ENCODE data around the gene MDFIC2. TPM values are rescaled to one million over a fixed set of nuclear protein-coding genes. Genes with fewer than 3 reads are reported as not detected.
"Not testable (repeated sequence)": the region's sequence is repeated elsewhere in the genome, so short reads cannot be mapped to it uniquely, and the experiment has no call there.

MDFIC2 gene
- total RNA-seq, 8 experiments from 2014 or later = not detected

DNA sequence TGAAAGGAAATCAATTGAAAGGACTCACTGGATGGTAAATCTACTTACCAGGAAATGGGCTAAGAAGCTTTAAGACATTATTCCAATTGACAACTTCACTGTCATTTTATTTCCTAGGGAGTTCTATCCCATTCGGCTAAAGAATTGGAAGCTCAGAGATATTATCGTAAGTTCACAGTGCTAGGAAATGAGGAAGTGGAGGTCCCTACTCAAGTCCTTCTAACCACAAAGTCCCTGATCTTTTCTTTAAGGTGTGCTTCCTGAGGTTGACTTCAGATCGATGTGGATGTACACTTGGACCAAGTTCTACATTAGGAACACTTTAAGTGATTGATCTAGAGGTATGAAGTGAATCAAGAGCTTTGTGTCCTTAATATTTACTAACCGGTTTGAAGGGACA lies 63.6 kb downstream of the MDFIC2 start:
- in situ Hi-C loops (cut with MboI; ENCODE audit: low pct_unique_long_range_greater_than_20kb in 2 of 9, low sequenced_read_pairs in 9 of 9, unreplicated experiment in 9 of 9) = no loop called here
- Histone ChIP-seq H3K4me1 (replicated peaks in 1 of 2) (peaks cover 0 to 15% of the 10 kb centered on the region in 2 donors), H3K4me3 (no peak overlapping the region), H3K27ac (no peak overlapping the region)
- ATAC-seq (replicated peaks in 6 of 8) = no peak
- WGBS, 10 experiments = 50 to 100% (median 100%) methylated on average over 1 to 4 of the region's 4 CpGs; no CpG with 5 or more reads in 1 of the 10 experiments

DNA sequence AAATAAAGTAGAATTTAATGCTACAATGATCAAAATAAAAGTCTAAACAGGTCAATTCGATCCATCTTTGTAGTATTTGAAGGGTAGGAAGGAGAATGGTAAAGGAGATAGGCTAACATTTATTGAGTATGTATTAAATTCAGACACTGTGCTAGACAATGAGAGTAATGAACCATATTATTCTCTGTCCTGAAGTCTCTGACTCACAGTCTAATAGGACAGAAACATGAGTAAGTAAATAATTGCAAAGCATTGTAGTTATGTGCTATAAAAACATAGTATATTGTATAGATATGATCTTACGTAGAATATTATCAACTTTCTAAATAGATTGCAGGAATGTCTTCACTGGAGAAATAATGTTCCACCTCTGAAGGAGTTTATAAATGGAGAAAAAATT lies 64.5 kb downstream of the MDFIC2 start:
- Histone ChIP-seq H3K27ac (no peak overlapping the region), H3K4me3 (no peak overlapping the region), H3K4me1 (replicated peaks in 1 of 2) (peaks cover 0 to 23% of the 10 kb centered on the region in 2 donors)
- WGBS, 10 experiments = 6 to 94% (median 71%) methylated on average over 2 of the region's 2 CpGs
- no peak for ATAC-seq (replicated peaks in 6 of 8)
- in situ Hi-C loops (cut with MboI; ENCODE audit: low pct_unique_long_range_greater_than_20kb in 2 of 9, low sequenced_read_pairs in 9 of 9, unreplicated experiment in 9 of 9) = no loop called here

DNA sequence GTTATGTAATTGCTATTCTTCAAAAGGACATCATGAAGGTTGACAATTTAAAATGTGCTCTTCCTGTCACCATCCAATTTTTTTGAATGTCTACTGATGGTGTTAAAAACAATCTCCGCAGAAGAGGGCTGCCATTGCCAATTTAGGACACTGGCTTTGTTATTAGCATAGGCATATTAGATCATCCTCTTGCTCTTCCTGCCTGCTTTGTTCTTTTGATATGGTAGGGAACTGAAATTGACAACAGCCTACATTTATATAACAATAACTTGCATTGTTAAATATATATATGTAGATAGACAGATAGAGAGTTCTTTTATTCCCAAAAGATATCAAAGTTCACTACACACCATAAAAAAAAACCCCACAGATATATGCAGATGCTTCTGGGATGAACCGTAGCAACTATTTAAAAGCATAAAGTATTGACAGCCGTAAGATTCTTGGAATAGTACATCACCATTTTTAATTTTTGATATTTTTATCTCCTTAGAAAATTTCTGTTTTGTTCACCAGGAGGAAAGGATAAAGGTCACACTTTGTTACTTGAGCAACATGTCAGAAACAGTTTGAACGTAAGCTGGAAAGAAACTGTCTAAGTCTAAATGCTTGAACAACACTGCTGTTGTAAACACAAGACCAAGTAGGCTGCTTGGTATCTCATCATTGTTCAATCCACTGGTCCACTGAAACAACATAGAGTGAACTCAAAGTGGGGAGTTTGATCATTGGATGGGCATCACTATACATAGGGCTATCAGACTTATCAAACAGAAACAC lies 66.5 kb downstream of the MDFIC2 start:
- WGBS, 10 experiments = 6 to 86% (median 64%) methylated on average over 1 to 4 of the region's 4 CpGs
- H3K4me3 ChIP-seq = no peak overlapping the region
- no peak overlapping the region for H3K27ac ChIP-seq

DNA sequence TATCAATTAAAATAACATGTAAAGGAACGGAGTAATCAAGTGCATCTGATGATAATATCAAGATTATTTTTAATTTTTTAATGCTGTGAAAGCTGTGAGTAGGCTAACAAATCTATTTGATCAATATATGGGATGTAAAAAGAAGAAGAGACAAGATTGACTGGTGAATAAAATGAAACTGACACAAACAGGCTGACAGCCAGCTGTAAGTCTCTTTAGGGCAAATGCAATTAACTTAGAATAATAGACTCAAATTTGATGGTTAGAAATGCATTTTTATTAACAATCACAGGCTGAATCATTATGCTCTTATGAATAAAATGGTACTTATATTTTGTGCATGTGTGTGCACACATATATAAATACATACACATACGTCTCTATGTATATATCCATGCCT lies 68.0 kb downstream of the MDFIC2 start:
- in situ Hi-C loops (cut with MboI; ENCODE audit: low pct_unique_long_range_greater_than_20kb in 2 of 9, low sequenced_read_pairs in 9 of 9, unreplicated experiment in 9 of 9) = no loop called here
- WGBS, 10 experiments = 29 to 100% (median 73%) methylated on average over 1 to 2 of the region's 2 CpGs
- no peak overlapping the region for H3K27ac ChIP-seq
- ATAC-seq (replicated peaks in 6 of 8) = no peak
- H3K4me3 ChIP-seq = no peak overlapping the region
- H3K4me1 ChIP-seq (replicated peaks in 1 of 2) = peaks cover 0 to 23% of the 10 kb centered on the region in 2 donors

More for the DNA sequence above, 66.5 kb downstream of the MDFIC2 start:
- ATAC-seq (replicated peaks in 6 of 8) = peak in 1 of 8 experiments; percentile 27
- H3K4me1 ChIP-seq (replicated peaks in 1 of 2) = peaks cover 0 to 23% of the 10 kb centered on the region in 2 donors
- in situ Hi-C loops (cut with MboI; ENCODE audit: low pct_unique_long_range_greater_than_20kb in 2 of 9, low sequenced_read_pairs in 9 of 9, unreplicated experiment in 9 of 9) = no loop called here

DNA sequence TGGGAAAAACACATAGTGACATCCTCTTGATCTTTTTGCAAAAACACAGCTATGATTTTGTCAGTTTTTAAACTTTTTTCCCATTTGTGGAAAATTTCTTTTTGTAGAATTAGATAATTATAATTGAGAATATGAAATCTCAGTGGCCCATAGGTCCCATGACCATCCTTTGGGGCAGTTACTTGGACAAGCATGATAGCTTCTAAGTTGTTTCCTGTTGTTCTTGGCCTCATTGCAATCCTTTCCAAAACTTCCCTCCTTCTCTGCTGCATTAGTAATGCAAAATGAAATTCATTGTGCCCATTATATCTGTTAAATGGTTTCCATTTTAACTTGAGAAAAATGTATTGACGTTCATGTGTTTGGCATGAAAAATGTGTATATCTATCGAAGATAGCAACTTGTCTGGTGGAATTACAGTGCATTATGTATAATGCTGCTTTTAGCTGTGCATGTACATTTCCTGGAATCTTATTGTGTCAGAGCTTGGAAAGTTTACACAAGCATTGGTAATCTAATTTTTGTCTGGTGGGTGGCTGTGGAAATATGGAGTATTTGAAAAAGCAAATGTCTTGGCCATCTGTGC lies 70.0 kb downstream of the MDFIC2 start:
- WGBS, 10 experiments = 36 to 90% (median 67%) methylated on average over 1 to 2 of the region's 2 CpGs; no CpG with 5 or more reads in 2 of the 10 experiments
- Histone ChIP-seq H3K4me3 (no peak overlapping the region), H3K27ac (no peak overlapping the region), H3K4me1 (replicated peaks in 1 of 2) (peaks cover 0 to 23% of the 10 kb centered on the region in 2 donors)
- in situ Hi-C loops (cut with MboI; ENCODE audit: low pct_unique_long_range_greater_than_20kb in 2 of 9, low sequenced_read_pairs in 9 of 9, unreplicated experiment in 9 of 9) = no loop called here
- ATAC-seq (replicated peaks in 6 of 8) = peak in 1 of 8 experiments; percentile 67

DNA sequence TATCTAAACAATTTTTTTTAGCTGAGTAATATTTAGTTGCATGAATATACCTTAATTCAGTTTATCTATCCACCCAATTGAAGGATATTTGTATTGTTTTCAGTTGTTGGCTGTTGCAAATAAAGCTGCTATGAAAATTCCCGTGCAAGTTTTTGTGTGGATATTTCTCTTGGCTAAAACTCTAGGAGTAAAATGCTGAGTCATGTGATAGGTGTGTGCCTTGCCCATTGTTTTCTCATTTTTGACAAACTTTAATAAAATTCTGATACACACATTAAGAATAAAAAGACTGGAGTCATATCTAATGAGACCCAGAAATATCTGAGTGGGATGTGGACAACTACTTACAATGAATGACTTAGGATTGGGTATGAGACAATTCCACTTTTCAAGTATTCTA lies 78.6 kb downstream of the MDFIC2 start:
- no peak for ATAC-seq (replicated peaks in 6 of 8)
- Histone ChIP-seq H3K4me1 (replicated peaks in 1 of 2) (peaks cover 0 to 9% of the 10 kb centered on the region in 2 donors), H3K4me3 (no peak overlapping the region), H3K27ac (no peak overlapping the region)
- in situ Hi-C loops (cut with MboI; ENCODE audit: low pct_unique_long_range_greater_than_20kb in 2 of 9, low sequenced_read_pairs in 9 of 9, unreplicated experiment in 9 of 9) = no loop called here
- WGBS, 10 experiments = 29 to 100% (median 85%) methylated on average over 1 of the region's 1 CpG; no CpG with 5 or more reads in 5 of the 10 experiments

DNA sequence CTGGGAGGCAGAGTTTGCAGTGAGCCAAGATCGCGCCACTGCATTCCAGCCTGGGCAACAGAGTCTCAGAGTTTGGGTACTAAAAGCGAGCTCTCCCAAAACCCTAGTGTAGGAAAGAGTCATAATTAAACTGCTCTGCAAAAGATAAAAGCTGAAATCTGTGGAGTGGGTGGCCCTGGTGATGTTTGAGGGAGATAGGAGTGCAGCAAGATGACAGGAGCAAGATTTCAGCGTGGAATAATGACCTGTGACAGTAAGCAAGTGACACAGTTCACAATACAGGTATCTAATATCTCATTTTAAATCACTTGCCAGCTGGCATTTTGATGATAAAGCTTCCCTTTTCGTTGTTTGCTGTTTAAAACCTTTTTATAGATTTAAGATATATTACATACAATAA lies 79.3 kb downstream of the MDFIC2 start:
- peaks cover 0 to 9% of the 10 kb centered on the region in 2 donors for H3K4me1 ChIP-seq (replicated peaks in 1 of 2)
- H3K27ac ChIP-seq = no peak overlapping the region
- 17 to 100% (median 79%) methylated on average over 1 to 4 of the region's 5 CpGs; no CpG with 5 or more reads in 1 of the 10 experiments for WGBS, 10 experiments
- no peak for ATAC-seq (replicated peaks in 6 of 8)
- no peak overlapping the region for H3K4me3 ChIP-seq
- in situ Hi-C loops (cut with MboI; ENCODE audit: low pct_unique_long_range_greater_than_20kb in 2 of 9, low sequenced_read_pairs in 9 of 9, unreplicated experiment in 9 of 9) = no loop called here

DNA sequence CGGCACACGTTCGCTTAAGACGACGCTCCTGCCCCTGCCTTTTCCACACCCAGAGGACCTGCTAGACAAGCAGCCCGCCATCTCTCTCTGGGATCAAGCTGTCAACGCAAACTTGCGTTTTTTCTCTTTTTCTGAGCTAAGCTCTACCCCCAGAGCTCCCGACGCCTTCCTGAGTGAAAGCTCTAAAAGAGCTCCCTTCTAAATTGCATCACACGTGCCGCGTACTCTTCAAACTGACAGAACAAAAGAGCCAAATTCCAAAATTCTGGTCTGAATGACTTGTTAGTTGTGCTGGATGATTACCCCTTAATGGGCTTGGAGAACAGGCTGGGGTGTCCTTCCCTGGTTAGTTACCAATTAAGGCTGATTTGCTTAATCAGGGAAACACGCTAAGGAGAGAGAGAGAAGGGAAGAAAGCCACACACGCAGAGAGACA lies 81.2 kb downstream of the MDFIC2 start:
- in situ Hi-C loops (cut with MboI; ENCODE audit: low pct_unique_long_range_greater_than_20kb in 2 of 9, low sequenced_read_pairs in 9 of 9, unreplicated experiment in 9 of 9) = no loop called here
- 36 to 92% (median 77%) methylated on average over 3 to 13 of the region's 15 CpGs; no CpG with 5 or more reads in 2 of the 10 experiments for WGBS, 10 experiments
- Histone ChIP-seq H3K4me3 (no peak overlapping the region), H3K4me1 (replicated peaks in 1 of 2) (peaks cover 0 to 9% of the 10 kb centered on the region in 2 donors), H3K27ac (no peak overlapping the region)
- no peak for ATAC-seq (replicated peaks in 6 of 8)

DNA sequence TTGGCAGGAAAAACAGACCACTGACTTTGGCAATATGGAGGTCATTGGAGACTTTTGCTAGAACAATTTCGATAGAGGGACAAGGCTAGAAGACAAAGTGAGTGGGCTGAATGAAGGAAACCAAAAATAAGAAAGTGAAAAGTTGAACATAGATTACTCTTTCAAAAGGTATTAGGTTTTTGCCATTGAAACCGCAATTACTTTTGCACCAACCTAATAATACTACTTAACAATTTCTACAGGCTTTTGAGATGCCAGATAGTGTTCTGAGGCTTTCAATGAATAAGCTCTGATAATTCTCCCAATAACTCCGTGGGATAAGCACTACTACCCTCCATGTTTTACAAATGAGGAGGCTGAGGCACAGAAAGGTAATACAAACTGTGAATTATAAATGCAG lies 85.0 kb downstream of the MDFIC2 start:
- WGBS, 10 experiments = 3 to 100% (median 83%) methylated on average over 1 to 3 of the region's 3 CpGs; no CpG with 5 or more reads in 2 of the 10 experiments
- ATAC-seq (replicated peaks in 6 of 8) = no peak
- H3K27ac ChIP-seq = no peak overlapping the region
- in situ Hi-C loops (cut with MboI; ENCODE audit: low pct_unique_long_range_greater_than_20kb in 2 of 9, low sequenced_read_pairs in 9 of 9, unreplicated experiment in 9 of 9) = no loop called here
- H3K4me1 ChIP-seq (replicated peaks in 1 of 2) = peaks cover 0 to 9% of the 10 kb centered on the region in 2 donors
- no peak overlapping the region for H3K4me3 ChIP-seq

DNA sequence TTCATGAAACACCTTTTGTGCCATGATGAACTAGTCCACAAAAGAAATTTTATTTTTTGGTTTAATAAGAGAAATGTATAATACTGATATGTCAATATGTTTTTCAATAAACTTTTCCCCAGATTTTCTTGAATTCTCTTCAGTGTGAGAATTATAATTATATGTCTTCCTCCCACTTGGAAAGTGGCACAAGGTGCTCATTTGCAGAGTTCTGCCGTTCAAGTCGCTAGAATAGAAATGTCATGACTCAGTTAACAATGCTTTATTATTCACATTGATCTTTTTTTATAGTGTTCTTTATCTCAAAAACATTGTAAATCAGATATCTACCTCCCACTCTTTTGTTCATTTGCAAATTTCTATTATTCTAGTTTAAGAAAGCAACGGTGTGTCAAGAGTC lies 87.3 kb downstream of the MDFIC2 start:
- no peak overlapping the region for H3K27ac ChIP-seq
- H3K4me1 ChIP-seq (replicated peaks in 1 of 2) = no peaks in the 10 kb centered on the region
- ATAC-seq (replicated peaks in 6 of 8) = no peak
- WGBS, 10 experiments = 28 to 67% (median 41%) methylated on average over 2 to 3 of the region's 3 CpGs; no CpG with 5 or more reads in 1 of the 10 experiments
- no peak overlapping the region for H3K4me3 ChIP-seq
- in situ Hi-C loops (cut with MboI; ENCODE audit: low pct_unique_long_range_greater_than_20kb in 2 of 9, low sequenced_read_pairs in 9 of 9, unreplicated experiment in 9 of 9) = no loop called here

DNA sequence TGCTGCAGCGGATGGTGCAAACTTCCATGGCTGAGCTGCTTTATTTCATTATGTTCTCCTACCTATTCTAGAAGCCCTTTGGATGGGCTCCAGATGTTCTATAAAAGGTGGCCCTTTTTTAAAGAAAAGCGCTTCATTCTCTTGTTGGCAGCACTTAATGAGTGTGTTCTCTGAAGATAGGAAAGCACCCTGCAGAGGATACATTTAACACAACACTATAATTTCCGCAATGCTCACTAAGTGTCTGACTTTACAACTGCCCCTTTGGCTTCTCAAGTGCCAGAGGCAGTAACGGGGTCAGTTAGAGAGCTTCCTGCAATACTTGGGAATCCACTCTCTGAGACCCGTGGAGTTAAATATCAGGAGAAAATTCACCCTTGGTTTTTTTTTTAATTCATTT lies 88.1 kb downstream of the MDFIC2 start:
- no peaks in the 10 kb centered on the region for H3K4me1 ChIP-seq (replicated peaks in 1 of 2)
- H3K27ac ChIP-seq = no peak overlapping the region
- H3K4me3 ChIP-seq = no peak overlapping the region
- in situ Hi-C loops (cut with MboI; ENCODE audit: low pct_unique_long_range_greater_than_20kb in 2 of 9, low sequenced_read_pairs in 9 of 9, unreplicated experiment in 9 of 9) = no loop called here
- WGBS, 10 experiments = 0 to 100% (median 87%) methylated on average over 1 to 4 of the region's 5 CpGs; no CpG with 5 or more reads in 1 of the 10 experiments
- ATAC-seq (replicated peaks in 6 of 8) = no peak

DNA sequence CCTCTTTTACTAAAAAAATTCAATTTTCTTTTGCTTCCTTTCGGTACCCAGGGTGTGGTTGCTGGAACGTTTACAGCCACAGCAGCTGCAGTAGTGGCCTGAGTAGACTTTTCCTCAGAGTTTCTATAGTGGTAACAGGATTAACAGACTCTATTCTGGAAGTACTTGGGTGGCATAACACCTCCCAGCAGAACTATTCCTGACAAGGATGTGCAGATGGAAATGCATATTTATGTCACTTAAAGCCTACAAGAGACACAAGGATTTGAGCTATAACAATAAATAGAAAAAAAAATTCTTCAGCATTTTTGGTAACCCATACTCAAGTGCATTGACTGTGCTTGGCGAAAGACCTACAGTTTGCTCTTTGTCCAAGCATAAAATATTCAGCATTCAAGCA lies 94.0 kb downstream of the MDFIC2 start:
- Histone ChIP-seq H3K4me3 (no peak overlapping the region), H3K27ac (no peak overlapping the region), H3K4me1 (replicated peaks in 1 of 2) (no peaks in the 10 kb centered on the region)
- ATAC-seq (replicated peaks in 6 of 8) = peak in 1 of 8 experiments; percentile 25
- in situ Hi-C loops (cut with MboI; ENCODE audit: low pct_unique_long_range_greater_than_20kb in 2 of 9, low sequenced_read_pairs in 9 of 9, unreplicated experiment in 9 of 9) = no loop called here
- 0 to 100% (median 53%) methylated on average over 1 to 3 of the region's 3 CpGs for WGBS, 10 experiments

DNA sequence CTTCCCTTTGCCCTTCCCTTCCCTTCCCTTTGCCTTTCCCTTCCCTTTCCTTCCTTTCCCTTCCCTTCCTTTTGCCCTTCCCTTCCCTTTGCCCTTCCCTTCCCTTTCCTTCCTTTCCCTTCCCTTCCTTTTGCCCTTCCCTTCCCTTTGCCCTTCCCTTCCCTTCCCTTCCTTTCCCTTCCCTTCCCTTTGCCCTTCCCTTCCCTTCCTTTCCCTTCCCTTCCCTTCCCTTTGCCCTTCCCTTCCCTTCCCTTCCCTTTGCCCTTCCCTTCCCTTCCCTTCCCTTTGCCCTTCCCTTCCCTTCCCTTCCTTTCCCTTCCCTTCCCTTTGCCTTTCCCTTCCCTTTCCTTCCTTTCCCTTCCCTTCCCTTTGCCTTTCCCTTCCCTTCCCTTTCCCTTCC lies 101.2 kb downstream of the MDFIC2 start:
- H3K27ac ChIP-seq; H3K4me1 ChIP-seq (replicated peaks in 1 of 2); in situ Hi-C loops (cut with MboI; ENCODE audit: low pct_unique_long_range_greater_than_20kb in 2 of 9, low sequenced_read_pairs in 9 of 9, unreplicated experiment in 9 of 9); H3K4me3 ChIP-seq; ATAC-seq (replicated peaks in 6 of 8): not testable (repeated sequence)

DNA sequence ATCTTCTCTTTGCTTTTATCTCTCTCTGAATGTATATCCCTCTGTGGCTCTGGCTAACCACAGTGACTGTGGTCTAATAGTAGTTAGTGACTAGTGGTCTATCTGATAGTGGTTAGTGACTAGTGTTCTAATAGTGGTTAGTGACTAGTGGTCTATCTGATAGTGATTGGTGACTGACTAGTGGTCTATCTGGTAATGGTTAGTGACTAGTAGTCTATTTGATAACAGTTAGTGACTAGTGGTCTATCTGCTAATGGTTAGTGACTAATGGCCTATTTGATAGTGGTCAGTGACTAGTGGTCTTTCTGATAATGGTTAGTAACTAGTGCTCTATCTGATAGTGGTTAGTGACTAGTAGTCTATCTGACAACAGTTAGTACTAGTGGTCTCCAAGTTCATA lies 110.5 kb downstream of the MDFIC2 start:
- ATAC-seq (replicated peaks in 6 of 8) = no peak
- H3K4me3 ChIP-seq = no peak overlapping the region
- in situ Hi-C loops (cut with MboI; ENCODE audit: low pct_unique_long_range_greater_than_20kb in 2 of 9, low sequenced_read_pairs in 9 of 9, unreplicated experiment in 9 of 9) = no loop called here
- no peak overlapping the region for H3K27ac ChIP-seq
- no peaks in the 10 kb centered on the region for H3K4me1 ChIP-seq (replicated peaks in 1 of 2)

Measured in motor neuron (in vitro differentiated cells).